ENCODE results near the gene GLCE.

GLCE gene

GRCh38 chr15:69160141-69160993 is at the start of gene GLCE:
Gene GLCE, plus strand, starts transcription at chr15:69160635. Its CDS starts 95,172 bp downstream, at chr15:69255807.
- DNase-seq (ENCODE audit: low read depth in 4 of 4, low spot score in 1 of 4) = peak; percentile 83 to 92 (median 88)

GRCh38 chr15:69114331-69114928 is 46.0 kb upstream of the GLCE start:
- DNase-seq (ENCODE audit: low read depth in 4 of 4, low spot score in 1 of 4) = no peak

GRCh38 chr15:69115031-69115430 is 45.4 kb upstream of the GLCE start:
- no peak for DNase-seq (ENCODE audit: low read depth in 4 of 4, low spot score in 1 of 4)

GRCh38 chr15:69116391-69116790 is 44.0 kb upstream of the GLCE start:
- DNase-seq (ENCODE audit: low read depth in 4 of 4, low spot score in 1 of 4) = no peak

GRCh38 chr15:69117431-69117871 is 43.0 kb upstream of the GLCE start:
- no peak for DNase-seq (ENCODE audit: low read depth in 4 of 4, low spot score in 1 of 4)

- no peak for DNase-seq (ENCODE audit: low read depth in 4 of 4, low spot score in 1 of 4)
These were observed 42.3 kb upstream of the GLCE start for GRCh38 chr15:69118089-69118488.

GRCh38 chr15:69119001-69119400 is 41.4 kb upstream of the GLCE start:
- DNase-seq (ENCODE audit: low read depth in 4 of 4, low spot score in 1 of 4) = no peak

GRCh38 chr15:69119683-69120395 is 40.6 kb upstream of the GLCE start:
- DNase-seq (ENCODE audit: low read depth in 4 of 4, low spot score in 1 of 4) = no peak

- no peak for DNase-seq (ENCODE audit: low read depth in 4 of 4, low spot score in 1 of 4)
These were observed 39.7 kb upstream of the GLCE start for GRCh38 chr15:69120732-69121131.

- DNase-seq (ENCODE audit: low read depth in 4 of 4, low spot score in 1 of 4) = no peak
These were observed 39.1 kb upstream of the GLCE start for GRCh38 chr15:69121198-69121828.

- DNase-seq (ENCODE audit: low read depth in 4 of 4, low spot score in 1 of 4) = no peak
These were observed 35.2 kb upstream of the GLCE start for GRCh38 chr15:69125236-69125635.

- no peak for DNase-seq (ENCODE audit: low read depth in 4 of 4, low spot score in 1 of 4)
These were observed 34.4 kb upstream of the GLCE start for GRCh38 chr15:69126054-69126469.

- no peak for DNase-seq (ENCODE audit: low read depth in 4 of 4, low spot score in 1 of 4)
These were observed 33.1 kb upstream of the GLCE start for GRCh38 chr15:69127306-69127705.

- DNase-seq (ENCODE audit: low read depth in 4 of 4, low spot score in 1 of 4) = no peak
These were observed 31.6 kb upstream of the GLCE start for GRCh38 chr15:69128667-69129311.

GRCh38 chr15:69131362-69132220 is 28.8 kb upstream of the GLCE start:
- no peak for DNase-seq (ENCODE audit: low read depth in 4 of 4, low spot score in 1 of 4)

- no peak for DNase-seq (ENCODE audit: low read depth in 4 of 4, low spot score in 1 of 4)
These were observed 28.0 kb upstream of the GLCE start for GRCh38 chr15:69132430-69132829.

- DNase-seq (ENCODE audit: low read depth in 4 of 4, low spot score in 1 of 4) = no peak
These were observed 27.2 kb upstream of the GLCE start for GRCh38 chr15:69132977-69133861.

- no peak for DNase-seq (ENCODE audit: low read depth in 4 of 4, low spot score in 1 of 4)
These were observed 26.4 kb upstream of the GLCE start for GRCh38 chr15:69133862-69134519.

All from stimulated activated CD4-positive, alpha-beta T cell treated with anti-CD3 and anti-CD28 coated beads, Interleukin-1b, Interleukin-23, amount 100 ng/mL, for 24 hours (primary cell).